Esophagus muscularis mucosa (tissue), 4 donors: ENCODE measurements around the gene CLSTN1. TPM values are rescaled to one million over a fixed set of nuclear protein-coding genes. Genes with fewer than 3 reads are reported as not detected.

Source experiments
- DNase-seq: peaks from one replicate; pipeline ENCODE4 v3.0.0-alpha.2; 2017; ENCODE audit errors: extremely low spot score
- H3K27ac ChIP-seq, 4 donors: fragments of 200-600 bp; sonication (generic); replicated peaks in 1 of 4; 1 replicate in 3 of 4; 2 replicates in 1 of 4; pipeline ENCODE4 v1.5.1; 2016 to 2019; ENCODE audit warnings: mild to moderate bottlenecking in 1 of 4
- H3K27me3 ChIP-seq, 4 donors: fragments of 200-600 bp; sonication (generic); one replicate each; pipeline versions ENCODE4 v1.5.1 to v1.6.0; 2016 to 2019
- H3K36me3 ChIP-seq, 4 donors: fragments of 200-600 bp; sonication (generic); one replicate each; pipeline ENCODE4 v1.5.1; 2016 to 2019
- H3K4me1 ChIP-seq, 4 donors: fragments of 200-600 bp; sonication (generic); one replicate each; pipeline ENCODE4 v1.5.1; 2016 to 2019
- H3K4me3 ChIP-seq, 4 donors: fragments of 200-600 bp; sonication (generic); 1 replicate in 2 of 4; 2 replicates in 2 of 4; pipeline ENCODE4 v1.5.1; 2016 to 2019; ENCODE audit warnings: mild to moderate bottlenecking in 4 of 4, moderate library complexity in 1 of 4
- H3K9me3 ChIP-seq, 4 donors: fragments of 200-600 bp; sonication (generic); 1 replicate in 3 of 4; 2 replicates in 1 of 4; pipeline ENCODE4 v1.5.1; 2016 to 2019
- CTCF ChIP-seq, 3 experiments: fragments of 200-600 bp in 2 of 3; fragments of 450-650 bp in 1 of 3; sonication (generic) in 2 of 3; IDR thresholded peaks; one replicate each; pipeline ENCODE4 v1.5.1; 2017 to 2019; ENCODE audit warnings: antibody characterized with exemption in 3 of 3, mild to moderate bottlenecking in 2 of 3, moderate library complexity in 1 of 3
- EP300 ChIP-seq: sonication (generic); formaldehyde crosslinking; IDR thresholded peaks from one replicate; pipeline ENCODE4 v1.6.1; 2017; ENCODE audit warnings: antibody characterized with exemption
- POLR2A ChIP-seq: fragments of 450-650 bp; IDR thresholded peaks from one replicate; pipeline ENCODE4 v1.6.1; 2017; ENCODE audit warnings: antibody characterized with exemption, moderate library complexity, mild to moderate bottlenecking, low read depth
- POLR2AphosphoS5 ChIP-seq, 2 donors: sonication (generic); formaldehyde crosslinking; IDR thresholded peaks; one replicate each; pipeline ENCODE4 v1.6.1; 2017; ENCODE audit warnings: antibody characterized with exemption in 2 of 2
- WGBS: methylation state at CpG from one replicate; pipeline ENCODE4 v1.1.5; 2018; 5-methylcytosine and 5-hydroxymethylcytosine counted together
- intact Hi-C: fragments of 100-400 bp; cut with DNase I; formaldehyde crosslinking; loops from one replicate; pipeline ENCODE4 v1.15.1; 2023
- total RNA-seq, 4 donors: library from RNA; depleted of rRNA; stranded (reverse); fragments of >200 nt; gene quantifications; one replicate each; pipeline versions ENCODE4 v1.1.0 to v1.2.1, GENCODE V29; 2016

CLSTN1 gene
- total RNA-seq, 4 donors from 2014 or later, result 47.1 to 109 (median 72.3) TPM

- peaks cover 0 to 13% (median 2%) of the 10 kb centered on the region in 4 donors for H3K36me3 ChIP-seq
- no peak overlapping the region for H3K27ac ChIP-seq
- 75% methylated on average over 5 of the region's 5 CpGs for WGBS
- no peaks in the 10 kb centered on the region for H3K27me3 ChIP-seq
- H3K9me3 ChIP-seq, result no peaks in the 10 kb centered on the region
- no peak for DNase-seq
- no peak for TF ChIP-seq POLR2A
- no peak for TF ChIP-seq POLR2AphosphoS5 (IDR thresholded peaks at IDR 0.05)
- no peak for TF ChIP-seq CTCF (IDR thresholded peaks at IDR 0.05)
- no peak for TF ChIP-seq EP300
- no peak overlapping the region for H3K4me3 ChIP-seq
- intact Hi-C loops, result no loop called here
- H3K4me1 ChIP-seq, result no peaks in the 10 kb centered on the region
Observed at GRCh38 chr1:9703165-9703509, 120.6 kb downstream of the CLSTN1 start.

GRCh38 chr1:9701665-9702064 is 122.1 kb downstream of the CLSTN1 start:
- intact Hi-C loops, result no loop called here
- H3K27ac ChIP-seq, result no peak overlapping the region

GRCh38 chr1:9700340-9700739 is 123.4 kb downstream of the CLSTN1 start:
- H3K36me3 ChIP-seq, result peaks cover 0 to 22% (median 2%) of the 10 kb centered on the region in 4 donors
- H3K27ac ChIP-seq, result no peak overlapping the region
- H3K4me3 ChIP-seq, result no peak overlapping the region
- H3K9me3 ChIP-seq, result no peaks in the 10 kb centered on the region
- no peaks in the 10 kb centered on the region for H3K27me3 ChIP-seq
- no peak for DNase-seq
- WGBS, result 85% methylated on average over 12 of the region's 12 CpGs
- no peak for TF ChIP-seq CTCF (IDR thresholded peaks at IDR 0.05)
- no peak for TF ChIP-seq POLR2AphosphoS5 (IDR thresholded peaks at IDR 0.05)
- no peak for TF ChIP-seq POLR2A
- TF ChIP-seq EP300, result no peak
- no peaks in the 10 kb centered on the region for H3K4me1 ChIP-seq
- intact Hi-C loops, result no loop called here

More at GRCh38 chr1:9701665-9702064, 122.1 kb downstream of the CLSTN1 start:
- H3K4me1 ChIP-seq, result no peaks in the 10 kb centered on the region
- no peak overlapping the region for H3K4me3 ChIP-seq
- TF ChIP-seq EP300 (no peak), POLR2A (no peak), POLR2AphosphoS5 (IDR thresholded peaks at IDR 0.05) (no peak), CTCF (IDR thresholded peaks at IDR 0.05) (no peak)
- no peaks in the 10 kb centered on the region for H3K27me3 ChIP-seq
- DNase-seq, result no peak
- WGBS, result 88% methylated on average over 4 of the region's 4 CpGs
- peaks cover 0 to 22% (median 2%) of the 10 kb centered on the region in 4 donors for H3K36me3 ChIP-seq
- H3K9me3 ChIP-seq, result no peaks in the 10 kb centered on the region

GRCh38 chr1:9699361-9699760 is 124.4 kb downstream of the CLSTN1 start:
- Histone ChIP-seq H3K9me3 (no peaks in the 10 kb centered on the region), H3K27ac (no peak overlapping the region), H3K4me3 (no peak overlapping the region), H3K4me1 (no peaks in the 10 kb centered on the region), H3K27me3 (no peaks in the 10 kb centered on the region), H3K36me3 (peaks cover 0 to 26% (median 2%) of the 10 kb centered on the region in 4 donors)
- intact Hi-C loops, result no loop called here
- 92% methylated on average over 7 of the region's 7 CpGs for WGBS
- TF ChIP-seq CTCF (IDR thresholded peaks at IDR 0.05) (no peak), POLR2A (no peak), EP300 (no peak), POLR2AphosphoS5 (IDR thresholded peaks at IDR 0.05) (no peak)
- DNase-seq, result no peak

GRCh38 chr1:9696793-9697192 is 127.0 kb downstream of the CLSTN1 start:
- TF ChIP-seq POLR2A, result no peak
- TF ChIP-seq CTCF (IDR thresholded peaks at IDR 0.05), result no peak
- TF ChIP-seq EP300, result no peak
- no peak for TF ChIP-seq POLR2AphosphoS5 (IDR thresholded peaks at IDR 0.05)
- no peaks in the 10 kb centered on the region for H3K9me3 ChIP-seq
- H3K4me1 ChIP-seq, result no peaks in the 10 kb centered on the region
- no peak for DNase-seq
- H3K27ac ChIP-seq, result no peak overlapping the region
- WGBS, result 95% methylated on average over 2 of the region's 2 CpGs
- peaks cover 0 to 39% (median 6%) of the 10 kb centered on the region in 4 donors for H3K36me3 ChIP-seq
- H3K27me3 ChIP-seq, result no peaks in the 10 kb centered on the region
- intact Hi-C loops, result no loop called here
- H3K4me3 ChIP-seq, result no peak overlapping the region
